Fibroblast of lung (primary cell): ENCODE measurements around the gene MAP1LC3C. TPM values are rescaled to one million over a fixed set of nuclear protein-coding genes. Genes with fewer than 3 reads are reported as not detected.

Experiments used
- DNase-seq, 2 donors: peaks; one replicate each; pipeline versions ENCODE4 v3.0.0 to v3.0.0-alpha.2; 2010; ENCODE audit warnings: low read depth in 2 of 2
- H2AFZ ChIP-seq: 2 replicates; pipeline ENCODE4 v1.5.1; 2012; ENCODE audit warnings: low read length, control low read depth, inconsistent platforms
- H3K27ac ChIP-seq: 2 replicates; pipeline ENCODE4 v1.5.1; 2011; ENCODE audit warnings: low read length, control low read depth; ENCODE audit not compliant: insufficient read depth
- H3K27me3 ChIP-seq: 2 replicates; pipeline ENCODE4 v1.5.1; 2011; ENCODE audit warnings: mild to moderate bottlenecking, low read length; ENCODE audit not compliant: control insufficient read depth, insufficient read depth
- H3K36me3 ChIP-seq: 2 replicates; pipeline ENCODE4 v1.5.1; 2011; ENCODE audit warnings: low read length; ENCODE audit not compliant: control insufficient read depth, insufficient read depth
- H3K4me1 ChIP-seq: 2 replicates; pipeline ENCODE4 v1.5.1; 2011; ENCODE audit warnings: low read length; ENCODE audit not compliant: control insufficient read depth, insufficient read depth; ENCODE audit errors: extremely low read depth
- H3K4me2 ChIP-seq: 2 replicates; pipeline ENCODE4 v1.5.1; 2011; ENCODE audit warnings: low read length, control low read depth; ENCODE audit not compliant: insufficient read depth; ENCODE audit errors: extremely low read depth
- H3K4me3 ChIP-seq, 4 experiments: fragments of 200-600 bp in 1 of 4; sonication (generic) in 1 of 4; replicated peaks in 1 of 4; 2 replicates each; pipeline ENCODE4 v1.5.1; 2011 to 2016; ENCODE audit warnings: low read length in 4 of 4, low read depth in 3 of 4, mild to moderate bottlenecking in 3 of 4, control low read depth in 2 of 4, inconsistent platforms in 1 of 4, mixed read lengths in 1 of 4; ENCODE audit not compliant: insufficient read depth in 1 of 4; ENCODE audit errors: control extremely low read depth in 1 of 4
- H3K79me2 ChIP-seq: 2 replicates; pipeline ENCODE4 v1.5.1; 2012; ENCODE audit warnings: mild to moderate bottlenecking, low read length, inconsistent platforms; ENCODE audit not compliant: control insufficient read depth, insufficient read depth
- H3K9ac ChIP-seq: 2 replicates; pipeline ENCODE4 v1.5.1; 2011; ENCODE audit warnings: mild to moderate bottlenecking, low read length, control low read depth; ENCODE audit not compliant: insufficient read depth
- H3K9me3 ChIP-seq: 2 replicates; pipeline ENCODE4 v1.5.1; 2012; ENCODE audit warnings: low read depth, low read length; ENCODE audit not compliant: control insufficient read depth, insufficient read depth
- H4K20me1 ChIP-seq: 2 replicates; pipeline ENCODE4 v1.5.1; 2011; ENCODE audit warnings: low read length; ENCODE audit not compliant: control insufficient read depth, insufficient read depth; ENCODE audit errors: extremely low read depth
- EZH2 ChIP-seq: IDR thresholded peaks from 2 replicates; pipeline ENCODE4 v1.5.1; 2012; ENCODE audit warnings: low read length, control low read depth, mild to moderate bottlenecking; ENCODE audit errors: missing control alignments
- polyA minus RNA-seq: library from RNA; depleted of rRNA, polyadenylated mRNA; stranded (reverse); fragments of >200 nt; gene quantifications from 2 replicates; pipeline ENCODE4 v1.2.3, GENCODE V29; 2011; ENCODE audit warnings: low replicate concordance
- polyA plus RNA-seq, 2 donors: library from polyadenylated mRNA; depleted of rRNA in 1 of 2; stranded (reverse) in 1 of 2; unstranded in 1 of 2; fragments of >200 nt; gene quantifications; 2 replicates each; pipeline ENCODE4 v1.2.1, GENCODE V29; 2011 to 2012; ENCODE audit warnings: missing spikeins in 1 of 2
- total RNA-seq: library from RNA; depleted of rRNA; stranded (reverse); fragments of >200 nt; gene quantifications from 2 replicates; pipeline ENCODE4 v1.2.1, GENCODE V29; 2014
- TF ChIP-seq, protein P1 (sequence below), 2 donors: IDR thresholded peaks in 1 of 2; conservative IDR thresholded peaks in 1 of 2; 1 replicate in 1 of 2; 2 replicates in 1 of 2; pipeline ENCODE4 v1.5.1; 2011 to 2012; ENCODE audit warnings: low read length in 2 of 2, control low read depth in 1 of 2, inconsistent platforms in 1 of 2, low read depth in 1 of 2, mild to moderate bottlenecking in 1 of 2

The MAP1LC3C gene
- total RNA-seq = 0.26 and 0.66 TPM in 2 replicates
- polyA plus RNA-seq = 0.53 and 0.61 TPM in 2 replicates
- 0.40 and 0.62 TPM in 2 replicates for polyA plus RNA-seq (2012)
- not detected in 2 replicates for polyA minus RNA-seq

DNA sequence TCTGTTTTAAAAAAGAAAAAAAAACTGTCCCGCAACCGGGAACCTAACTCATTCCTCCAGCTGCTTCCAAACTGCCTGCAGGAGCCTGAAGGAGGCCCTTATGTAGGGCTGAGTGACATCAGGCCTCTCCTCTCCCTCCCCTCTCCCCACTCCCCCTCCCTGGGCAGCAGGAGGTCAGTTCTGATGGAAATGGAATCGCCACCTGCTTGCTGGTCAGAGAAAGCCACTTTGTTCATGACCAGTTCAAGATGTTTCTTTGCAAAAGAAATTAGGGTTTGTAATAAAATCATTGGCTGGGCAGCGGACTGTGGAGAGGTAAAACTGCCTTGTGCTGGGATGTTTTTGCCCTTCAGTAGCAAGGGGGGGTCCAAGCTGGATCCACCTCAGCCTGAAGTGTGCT, at the start of gene MAP1LC3C:
TSS of gene MAP1LC3C (minus strand) at position 73 of the 400 bp plus-strand sequence. CDS start 90 bp downstream, outside the sequence.
- Histone ChIP-seq H3K4me3 (peak within 1 kb of the TSS in 2 of 4 experiments; percentile 46 to 63), H3K27ac (peak within 1 kb of the TSS; percentile 8), H3K27me3 (no peaks in the 10 kb centered on the region), H4K20me1 (no peaks in the 10 kb centered on the region), H3K9me3 (no peaks in the 10 kb centered on the region), H2AFZ (peak within 1 kb of the TSS; percentile 42), H3K4me1 (no peaks in the 10 kb centered on the region), H3K9ac (no peak within 1 kb of the TSS), H3K4me2 (peak within 1 kb of the TSS; percentile 11), H3K79me2 (no peaks in the 10 kb centered on the region), H3K36me3 (no peaks in the 10 kb centered on the region)
- DNase-seq = peak in 1 of 2 donors; percentile 11
- no peak for TF ChIP-seq EZH2
- TF ChIP-seq, protein P1, sequence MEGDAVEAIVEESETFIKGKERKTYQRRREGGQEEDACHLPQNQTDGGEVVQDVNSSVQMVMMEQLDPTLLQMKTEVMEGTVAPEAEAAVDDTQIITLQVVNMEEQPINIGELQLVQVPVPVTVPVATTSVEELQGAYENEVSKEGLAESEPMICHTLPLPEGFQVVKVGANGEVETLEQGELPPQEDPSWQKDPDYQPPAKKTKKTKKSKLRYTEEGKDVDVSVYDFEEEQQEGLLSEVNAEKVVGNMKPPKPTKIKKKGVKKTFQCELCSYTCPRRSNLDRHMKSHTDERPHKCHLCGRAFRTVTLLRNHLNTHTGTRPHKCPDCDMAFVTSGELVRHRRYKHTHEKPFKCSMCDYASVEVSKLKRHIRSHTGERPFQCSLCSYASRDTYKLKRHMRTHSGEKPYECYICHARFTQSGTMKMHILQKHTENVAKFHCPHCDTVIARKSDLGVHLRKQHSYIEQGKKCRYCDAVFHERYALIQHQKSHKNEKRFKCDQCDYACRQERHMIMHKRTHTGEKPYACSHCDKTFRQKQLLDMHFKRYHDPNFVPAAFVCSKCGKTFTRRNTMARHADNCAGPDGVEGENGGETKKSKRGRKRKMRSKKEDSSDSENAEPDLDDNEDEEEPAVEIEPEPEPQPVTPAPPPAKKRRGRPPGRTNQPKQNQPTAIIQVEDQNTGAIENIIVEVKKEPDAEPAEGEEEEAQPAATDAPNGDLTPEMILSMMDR (conservative IDR thresholded peaks at IDR 0.05 in 1 of 2, IDR thresholded peaks at IDR 0.05 in 1 of 2; ENCODE audit: low read depth in 1 of 2, low read length in 2 of 2) = no peak

DNA sequence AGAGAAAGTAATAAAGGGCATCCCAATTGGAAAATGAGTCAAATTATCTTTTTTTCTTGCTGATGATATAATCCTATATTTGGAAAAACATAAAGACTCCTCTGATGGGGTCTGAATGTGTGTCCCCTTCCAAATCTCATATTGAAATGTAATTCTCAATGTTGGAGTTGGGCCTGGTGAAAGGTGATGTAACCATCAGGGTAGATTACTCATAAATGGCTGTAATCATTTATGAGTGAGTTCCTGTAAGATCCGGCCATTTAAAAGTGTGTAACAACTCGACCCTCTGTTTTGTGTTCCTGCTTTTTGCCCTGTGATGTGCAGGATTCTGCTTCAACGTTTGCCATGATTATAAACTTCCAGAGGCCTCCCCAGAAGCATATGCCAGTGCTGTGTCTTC, 44.3 kb upstream of the MAP1LC3C start:
- no peaks in the 10 kb centered on the region for H3K4me1 ChIP-seq
- H4K20me1 ChIP-seq = no peaks in the 10 kb centered on the region
- no peak overlapping the region for H3K27ac ChIP-seq
- no peaks in the 10 kb centered on the region for H3K36me3 ChIP-seq
- no peak for TF ChIP-seq EZH2
- TF ChIP-seq, protein P1 (conservative IDR thresholded peaks at IDR 0.05 in 1 of 2, IDR thresholded peaks at IDR 0.05 in 1 of 2; ENCODE audit: low read depth in 1 of 2, low read length in 2 of 2) = no peak
- no peak overlapping the region for H3K4me3 ChIP-seq
- no peak for DNase-seq
- H3K4me2 ChIP-seq = no peak overlapping the region
- no peak overlapping the region for H3K9ac ChIP-seq
- H3K27me3 ChIP-seq = no peaks in the 10 kb centered on the region
- H3K9me3 ChIP-seq = no peaks in the 10 kb centered on the region
- H3K79me2 ChIP-seq = no peaks in the 10 kb centered on the region
- no peak overlapping the region for H2AFZ ChIP-seq

DNA sequence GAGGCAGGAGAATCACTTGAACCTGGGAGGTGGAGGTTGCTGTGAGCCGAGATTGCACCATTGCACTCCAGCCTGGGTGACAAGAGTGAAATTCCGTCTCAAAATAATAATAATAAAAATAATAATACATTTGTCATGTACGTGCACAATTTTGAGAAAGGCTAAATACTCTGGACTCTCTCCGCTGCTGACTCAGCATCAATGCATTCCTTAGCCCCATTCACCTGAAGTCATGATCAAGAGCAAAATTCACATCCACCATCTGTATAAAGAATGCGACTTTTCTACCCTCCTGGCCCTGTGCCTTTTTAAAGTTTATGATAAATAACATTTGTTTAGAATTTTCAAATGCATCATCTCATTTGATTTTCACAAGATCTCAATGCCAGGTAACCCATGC, 35.5 kb upstream of the MAP1LC3C start:
- no peaks in the 10 kb centered on the region for H3K9me3 ChIP-seq
- no peak overlapping the region for H3K4me2 ChIP-seq
- H3K4me3 ChIP-seq = no peak overlapping the region
- H3K4me1 ChIP-seq = no peaks in the 10 kb centered on the region
- H4K20me1 ChIP-seq = no peaks in the 10 kb centered on the region
- no peak overlapping the region for H3K9ac ChIP-seq
- H3K36me3 ChIP-seq = no peaks in the 10 kb centered on the region
- no peaks in the 10 kb centered on the region for H3K79me2 ChIP-seq
- TF ChIP-seq, protein P1 (conservative IDR thresholded peaks at IDR 0.05 in 1 of 2, IDR thresholded peaks at IDR 0.05 in 1 of 2; ENCODE audit: low read depth in 1 of 2, low read length in 2 of 2) = no peak
- TF ChIP-seq EZH2 = no peak
- H3K27ac ChIP-seq = no peak overlapping the region
- DNase-seq = no peak
- no peak overlapping the region for H2AFZ ChIP-seq
- H3K27me3 ChIP-seq = no peaks in the 10 kb centered on the region
